WI38 (cell line): ENCODE measurements around the gene PARD3B.

Source experiments
- H3K4me3 ChIP-seq: 2 replicates; pipeline ENCODE4 v1.5.1; 2011; ENCODE audit warnings: low read depth, mild to moderate bottlenecking, control low read depth, low read length
- TF ChIP-seq, protein P1 (sequence below): IDR thresholded peaks from 2 replicates; pipeline ENCODE4 v1.5.1; 2012; ENCODE audit warnings: low read depth, mild to moderate bottlenecking, control low read depth, low read length

The PARD3B gene

DNA sequence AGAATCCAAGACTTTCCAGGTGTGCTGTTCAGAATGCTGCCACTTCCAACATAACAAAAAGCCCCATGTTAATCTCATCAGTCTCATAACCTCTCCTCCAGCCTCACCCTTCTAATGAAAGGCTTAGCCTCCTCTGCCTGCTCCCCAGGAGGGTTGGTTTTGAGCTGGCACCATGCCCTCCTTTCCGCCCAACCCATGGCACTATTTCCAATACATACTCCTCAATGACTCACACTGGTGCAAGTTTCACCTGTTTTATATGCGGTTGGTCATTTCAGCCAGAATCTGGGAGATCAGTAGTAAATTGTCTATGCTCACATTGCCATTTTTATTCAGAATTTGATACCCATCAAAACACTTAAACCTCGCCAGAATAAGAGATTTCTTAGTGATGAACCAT, 979.4 kb downstream of the PARD3B start:
- H3K4me3 ChIP-seq = no peak overlapping the region
- TF ChIP-seq, protein P1, sequence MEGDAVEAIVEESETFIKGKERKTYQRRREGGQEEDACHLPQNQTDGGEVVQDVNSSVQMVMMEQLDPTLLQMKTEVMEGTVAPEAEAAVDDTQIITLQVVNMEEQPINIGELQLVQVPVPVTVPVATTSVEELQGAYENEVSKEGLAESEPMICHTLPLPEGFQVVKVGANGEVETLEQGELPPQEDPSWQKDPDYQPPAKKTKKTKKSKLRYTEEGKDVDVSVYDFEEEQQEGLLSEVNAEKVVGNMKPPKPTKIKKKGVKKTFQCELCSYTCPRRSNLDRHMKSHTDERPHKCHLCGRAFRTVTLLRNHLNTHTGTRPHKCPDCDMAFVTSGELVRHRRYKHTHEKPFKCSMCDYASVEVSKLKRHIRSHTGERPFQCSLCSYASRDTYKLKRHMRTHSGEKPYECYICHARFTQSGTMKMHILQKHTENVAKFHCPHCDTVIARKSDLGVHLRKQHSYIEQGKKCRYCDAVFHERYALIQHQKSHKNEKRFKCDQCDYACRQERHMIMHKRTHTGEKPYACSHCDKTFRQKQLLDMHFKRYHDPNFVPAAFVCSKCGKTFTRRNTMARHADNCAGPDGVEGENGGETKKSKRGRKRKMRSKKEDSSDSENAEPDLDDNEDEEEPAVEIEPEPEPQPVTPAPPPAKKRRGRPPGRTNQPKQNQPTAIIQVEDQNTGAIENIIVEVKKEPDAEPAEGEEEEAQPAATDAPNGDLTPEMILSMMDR = no peak

DNA sequence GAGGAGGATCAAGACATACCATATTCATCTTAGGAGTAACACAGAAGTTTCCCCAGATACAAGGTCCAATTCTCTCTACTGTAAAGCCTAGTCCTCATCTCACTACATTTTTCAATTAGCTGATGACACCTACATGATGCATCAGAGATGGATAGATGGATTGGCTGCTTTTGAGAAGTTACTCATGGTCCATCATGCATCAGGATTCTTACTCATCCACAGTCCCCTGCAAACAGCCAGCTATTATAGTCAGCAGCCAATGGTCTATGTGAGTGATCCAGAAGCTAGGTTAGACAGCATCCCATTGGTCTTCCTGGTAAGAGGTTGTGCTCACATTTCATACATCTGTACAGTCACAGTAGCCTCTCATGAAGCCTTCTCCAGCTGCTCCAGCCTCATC, 982.5 kb downstream of the PARD3B start:
- TF ChIP-seq, protein P1 = no peak
- no peak overlapping the region for H3K4me3 ChIP-seq

DNA sequence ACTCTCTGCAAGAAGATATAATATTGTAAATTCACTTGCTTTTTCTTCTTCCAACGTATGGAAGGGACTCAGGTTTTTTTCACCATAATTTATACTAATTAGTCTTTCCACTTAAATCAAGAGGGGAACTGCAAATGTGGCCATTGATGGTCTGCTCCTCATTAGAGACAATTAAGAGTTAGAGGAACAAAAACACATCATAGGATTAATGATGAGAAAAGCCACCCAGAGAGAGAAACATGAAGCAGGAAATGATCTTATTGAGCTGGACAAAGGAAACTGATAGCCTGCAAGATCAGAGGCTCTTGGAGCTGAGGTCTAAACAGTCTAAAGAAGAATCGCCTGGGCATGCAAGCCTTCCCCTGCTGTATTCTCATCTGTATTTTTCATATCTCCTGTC, 985.8 kb downstream of the PARD3B start:
- TF ChIP-seq, protein P1 = no peak
- no peak overlapping the region for H3K4me3 ChIP-seq

DNA sequence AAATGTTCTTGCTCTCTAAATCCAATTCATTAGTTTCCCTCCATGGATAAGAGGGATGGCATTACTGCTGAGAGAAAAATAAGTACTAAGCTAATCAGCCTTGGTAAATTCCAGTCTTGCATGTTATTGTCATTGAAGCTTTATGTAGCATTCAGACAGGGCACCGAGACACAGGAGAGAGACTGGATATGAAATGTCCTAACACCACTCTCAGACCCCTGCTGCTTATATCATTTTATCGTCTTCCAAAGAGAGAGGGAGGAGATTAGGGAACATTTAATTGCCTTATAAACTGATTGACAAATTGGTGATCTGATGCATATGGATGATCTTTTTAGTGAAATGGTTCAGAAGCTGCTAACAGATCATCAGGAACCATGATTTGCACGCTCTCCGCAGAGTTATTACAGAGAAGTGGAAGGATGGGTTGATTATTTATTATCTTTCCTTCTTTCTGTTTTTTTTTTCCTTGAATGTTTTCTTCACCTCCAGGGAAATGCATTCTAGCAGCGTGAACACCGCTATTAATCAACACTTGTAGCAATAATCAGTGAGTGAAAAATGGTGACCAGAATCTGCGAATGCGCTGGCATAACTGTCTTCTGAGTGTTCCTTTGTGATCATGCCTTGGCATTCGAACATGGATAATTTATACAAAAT, 986.3 kb downstream of the PARD3B start:
- TF ChIP-seq, protein P1 = no peak
- H3K4me3 ChIP-seq = no peak overlapping the region

DNA sequence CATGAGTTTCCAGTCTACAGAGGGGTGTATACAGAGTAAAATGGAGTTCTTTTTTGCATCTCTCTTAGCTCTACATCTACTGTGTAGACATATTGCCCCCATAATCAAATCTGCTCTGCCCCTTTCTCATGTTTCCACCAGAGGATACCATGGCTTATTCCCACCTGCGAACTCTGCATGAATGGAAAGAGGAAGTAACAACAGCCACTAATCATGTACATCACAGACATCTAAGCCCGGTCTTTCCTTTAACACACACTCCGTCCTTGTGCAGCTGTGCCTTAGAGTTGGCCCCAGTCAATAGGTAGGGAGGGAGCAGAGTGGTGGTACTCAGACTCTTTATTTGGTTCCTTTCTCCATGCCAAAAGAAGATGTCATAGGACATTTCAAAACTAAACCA, 989.7 kb downstream of the PARD3B start:
- no peak overlapping the region for H3K4me3 ChIP-seq
- TF ChIP-seq, protein P1 = no peak

DNA sequence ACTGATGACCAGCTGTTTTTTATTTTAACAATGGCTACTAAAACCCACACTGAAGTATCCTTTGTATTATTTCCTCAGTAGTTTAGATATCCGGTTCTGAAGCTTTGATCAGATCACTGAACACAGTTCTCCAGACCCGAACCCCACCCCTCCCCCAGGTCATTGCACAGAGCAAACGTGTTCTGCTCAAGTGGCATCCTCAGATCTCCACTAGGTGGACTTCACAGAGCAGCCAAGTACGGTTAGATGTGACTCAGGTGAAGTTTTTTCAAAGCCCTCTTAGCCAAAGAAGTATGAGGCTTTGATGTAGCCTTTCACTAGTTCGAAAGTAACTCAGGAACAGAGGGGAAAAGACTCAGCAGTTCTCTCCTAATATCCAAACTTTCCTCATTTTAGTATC, 994.3 kb downstream of the PARD3B start:
- TF ChIP-seq, protein P1 = no peak
- no peak overlapping the region for H3K4me3 ChIP-seq

DNA sequence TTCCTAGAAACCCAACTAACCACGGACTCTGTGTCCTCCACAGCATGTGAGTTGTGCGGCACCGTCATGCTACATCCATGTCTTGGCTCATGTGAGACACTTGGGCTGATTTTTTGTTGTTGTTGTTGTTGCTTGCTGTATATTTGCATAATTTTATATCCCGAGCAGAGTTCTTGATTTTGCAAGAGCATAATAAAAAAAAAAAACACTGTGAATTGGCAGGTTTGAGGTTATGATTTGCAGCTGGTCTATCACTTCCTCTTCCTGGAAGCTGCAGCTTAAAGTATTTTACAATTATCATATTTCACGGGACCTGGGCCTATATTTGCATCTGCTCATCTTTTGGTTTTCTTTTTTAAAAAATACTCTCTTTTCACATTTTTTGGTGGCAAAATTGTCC, 994.8 kb downstream of the PARD3B start:
- TF ChIP-seq, protein P1 = no peak
- H3K4me3 ChIP-seq = no peak overlapping the region
